Measurements from ENCODE around the gene REXO5. TPM values are rescaled to one million over a fixed set of nuclear protein-coding genes. Genes with fewer than 3 reads are reported as not detected.

REXO5 gene
- polyA plus RNA-seq, 1 donor (not counting 4 experiments of a cell fraction or from before 2014, with no cell fraction given) = 2.6 TPM

- Histone ChIP-seq H2AFZ (ENCODE audit: control insufficient read depth, low read length) (no peak overlapping the region), H3K9ac (ENCODE audit: control insufficient read depth, extremely low read depth, insufficient read depth, low read length) (no peak overlapping the region), H3K27me3 (ENCODE audit: control insufficient read depth, extremely low read depth, insufficient read depth, low read length) (no peaks in the 10 kb centered on the region), H3K4me2 (ENCODE audit: control insufficient read depth, extremely low read depth, insufficient read depth, low read depth, low read length) (no peak overlapping the region), H3K4me1 (ENCODE audit: control insufficient read depth, extremely low read depth, insufficient read depth, low read length) (no peaks in the 10 kb centered on the region), H3K9me3 (ENCODE audit: control insufficient read depth, low read depth, low read length) (no peaks in the 10 kb centered on the region), H3K79me2 (ENCODE audit: control insufficient read depth, insufficient read depth, low read length) (no peaks in the 10 kb centered on the region), H3K27ac (ENCODE audit: control insufficient read depth, insufficient read depth, low read length) (no peak overlapping the region), H3K36me3 (ENCODE audit: control insufficient read depth in 2 of 2, extremely low read depth in 1 of 2, insufficient read depth in 2 of 2, low read length in 2 of 2) (peaks cover 0 to 2% of the 10 kb centered on the region in 2 experiments), H3K4me3 (ENCODE audit: control insufficient read depth in 2 of 3, extremely low read depth in 1 of 3, insufficient read depth in 2 of 3, low read depth in 1 of 3, low read length in 3 of 3) (no peak overlapping the region), H3K9me1 (ENCODE audit: control insufficient read depth, extremely low read depth, insufficient read depth, low read length) (no peaks in the 10 kb centered on the region), H4K20me1 (ENCODE audit: control insufficient read depth, extremely low read depth, insufficient read depth, low read length) (no peaks in the 10 kb centered on the region)
- DNase-seq (ENCODE audit: low read depth, low spot score) = no peak
- FAIRE-seq = no peak
- dilution Hi-C loops (cut with MboI; ENCODE audit: extremely low pct_ligation_motif_present, low sequenced_read_pairs) = no loop called here
- no peak for TF ChIP-seq EZH2 (IDR thresholded peaks at IDR 0.05; ENCODE audit: low read length)
- TF ChIP-seq, protein P1, sequence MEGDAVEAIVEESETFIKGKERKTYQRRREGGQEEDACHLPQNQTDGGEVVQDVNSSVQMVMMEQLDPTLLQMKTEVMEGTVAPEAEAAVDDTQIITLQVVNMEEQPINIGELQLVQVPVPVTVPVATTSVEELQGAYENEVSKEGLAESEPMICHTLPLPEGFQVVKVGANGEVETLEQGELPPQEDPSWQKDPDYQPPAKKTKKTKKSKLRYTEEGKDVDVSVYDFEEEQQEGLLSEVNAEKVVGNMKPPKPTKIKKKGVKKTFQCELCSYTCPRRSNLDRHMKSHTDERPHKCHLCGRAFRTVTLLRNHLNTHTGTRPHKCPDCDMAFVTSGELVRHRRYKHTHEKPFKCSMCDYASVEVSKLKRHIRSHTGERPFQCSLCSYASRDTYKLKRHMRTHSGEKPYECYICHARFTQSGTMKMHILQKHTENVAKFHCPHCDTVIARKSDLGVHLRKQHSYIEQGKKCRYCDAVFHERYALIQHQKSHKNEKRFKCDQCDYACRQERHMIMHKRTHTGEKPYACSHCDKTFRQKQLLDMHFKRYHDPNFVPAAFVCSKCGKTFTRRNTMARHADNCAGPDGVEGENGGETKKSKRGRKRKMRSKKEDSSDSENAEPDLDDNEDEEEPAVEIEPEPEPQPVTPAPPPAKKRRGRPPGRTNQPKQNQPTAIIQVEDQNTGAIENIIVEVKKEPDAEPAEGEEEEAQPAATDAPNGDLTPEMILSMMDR (optimal IDR thresholded peaks at IDR 0.05 in 1 of 3, IDR thresholded peaks at IDR 0.05 in 1 of 3, conservative IDR thresholded peaks at IDR 0.05 in 1 of 3; ENCODE audit: extremely low read depth in 1 of 3, insufficient read depth in 2 of 3, low read length in 3 of 3) = no peak
These were observed 38.3 kb downstream of the REXO5 start for GRCh38 chr16:20844588-20844987.

DNA sequence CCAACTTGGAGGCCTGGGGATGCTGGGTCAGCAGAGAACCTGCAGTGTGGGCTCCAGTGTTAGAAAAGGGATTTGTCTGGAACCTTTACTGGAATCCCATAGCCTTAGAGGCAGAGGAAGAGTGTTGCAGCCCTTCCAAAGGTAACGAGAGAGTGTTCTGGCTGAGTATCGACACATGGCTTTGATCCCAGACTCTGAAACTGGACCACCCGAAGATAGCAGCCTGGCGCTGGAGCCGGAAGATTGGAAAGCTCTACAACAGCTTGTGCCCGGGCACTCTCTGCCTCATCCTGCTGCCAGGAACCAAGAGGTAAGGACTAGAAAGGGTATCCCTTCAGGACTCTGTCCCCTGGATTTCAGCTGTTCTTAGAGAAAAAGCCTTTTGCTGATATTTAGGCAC, 39.7 kb downstream of the REXO5 start:
- Histone ChIP-seq H3K27ac (ENCODE audit: control insufficient read depth, insufficient read depth, low read length) (no peak overlapping the region), H3K4me1 (ENCODE audit: control insufficient read depth, extremely low read depth, insufficient read depth, low read length) (peaks cover 10% of the 10 kb centered on the region), H3K36me3 (ENCODE audit: control insufficient read depth in 2 of 2, extremely low read depth in 1 of 2, insufficient read depth in 2 of 2, low read length in 2 of 2) (peaks cover 1 to 2% of the 10 kb centered on the region in 2 experiments), H3K9me3 (ENCODE audit: control insufficient read depth, low read depth, low read length) (no peaks in the 10 kb centered on the region), H2AFZ (ENCODE audit: control insufficient read depth, low read length) (no peak overlapping the region), H3K9ac (ENCODE audit: control insufficient read depth, extremely low read depth, insufficient read depth, low read length) (no peak overlapping the region), H3K27me3 (ENCODE audit: control insufficient read depth, extremely low read depth, insufficient read depth, low read length) (no peaks in the 10 kb centered on the region), H3K4me2 (ENCODE audit: control insufficient read depth, extremely low read depth, insufficient read depth, low read depth, low read length) (no peak overlapping the region), H3K9me1 (ENCODE audit: control insufficient read depth, extremely low read depth, insufficient read depth, low read length) (no peaks in the 10 kb centered on the region), H3K4me3 (ENCODE audit: control insufficient read depth in 2 of 3, extremely low read depth in 1 of 3, insufficient read depth in 2 of 3, low read depth in 1 of 3, low read length in 3 of 3) (no peak overlapping the region), H3K79me2 (ENCODE audit: control insufficient read depth, insufficient read depth, low read length) (no peaks in the 10 kb centered on the region), H4K20me1 (ENCODE audit: control insufficient read depth, extremely low read depth, insufficient read depth, low read length) (no peaks in the 10 kb centered on the region)
- dilution Hi-C loops (cut with MboI; ENCODE audit: extremely low pct_ligation_motif_present, low sequenced_read_pairs) = no loop called here
- no peak for DNase-seq (ENCODE audit: low read depth, low spot score)
- no peak for FAIRE-seq
- no peak for TF ChIP-seq EZH2 (IDR thresholded peaks at IDR 0.05; ENCODE audit: low read length)
- TF ChIP-seq, protein P1 (optimal IDR thresholded peaks at IDR 0.05 in 1 of 3, IDR thresholded peaks at IDR 0.05 in 1 of 3, conservative IDR thresholded peaks at IDR 0.05 in 1 of 3; ENCODE audit: extremely low read depth in 1 of 3, insufficient read depth in 2 of 3, low read length in 3 of 3) = no peak
